Measurements from ENCODE around the gene AGMO.

Gene AGMO

DNA sequence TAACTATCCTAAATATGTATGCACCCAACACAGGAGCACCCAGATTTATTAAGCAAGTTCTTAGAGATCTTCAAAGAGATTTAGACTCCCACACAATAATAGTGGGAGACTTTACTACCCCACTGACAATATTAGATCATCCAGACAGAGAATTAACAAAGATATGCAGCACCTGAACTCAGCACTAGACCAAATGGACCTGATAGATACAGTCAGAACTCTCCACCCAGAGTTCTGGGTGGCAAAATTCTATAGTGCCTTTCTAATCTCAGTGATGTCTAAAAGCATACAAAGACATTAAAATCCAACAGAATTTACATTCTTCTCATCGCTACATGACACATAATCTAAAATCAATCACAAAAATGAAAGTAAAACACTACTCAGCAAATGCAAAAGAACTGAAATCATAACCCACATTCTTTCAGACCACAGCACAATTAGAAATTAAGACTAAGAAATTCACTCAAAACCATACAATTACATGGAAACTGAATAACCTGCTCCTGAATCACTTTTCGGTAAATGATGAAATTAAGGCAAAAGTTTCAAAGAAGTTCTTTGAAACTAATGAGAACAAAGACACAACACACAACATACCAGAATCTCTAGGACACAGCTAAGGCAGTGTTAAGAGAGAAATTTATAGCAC, 183.2 kb downstream of the AGMO start:
- no peak for DNase-seq

DNA sequence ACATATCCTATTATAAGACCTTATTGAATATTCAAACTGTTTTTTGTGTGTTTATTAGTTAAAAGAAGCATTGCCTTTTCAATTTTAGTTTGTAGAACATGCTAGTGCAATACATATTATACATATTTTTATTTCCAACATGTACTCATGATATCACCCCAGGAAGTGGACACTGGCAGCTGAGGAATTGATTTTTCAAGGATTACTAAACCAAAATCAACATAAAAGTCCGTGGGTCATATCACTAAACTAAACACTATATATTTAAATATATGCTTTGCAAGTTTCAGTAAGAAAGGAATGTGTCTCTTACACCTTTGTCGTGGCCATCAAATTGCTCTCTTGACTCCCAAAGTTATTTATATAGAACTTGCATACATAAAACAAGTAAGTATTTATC, 185.2 kb downstream of the AGMO start:
- DNase-seq = no peak

DNA sequence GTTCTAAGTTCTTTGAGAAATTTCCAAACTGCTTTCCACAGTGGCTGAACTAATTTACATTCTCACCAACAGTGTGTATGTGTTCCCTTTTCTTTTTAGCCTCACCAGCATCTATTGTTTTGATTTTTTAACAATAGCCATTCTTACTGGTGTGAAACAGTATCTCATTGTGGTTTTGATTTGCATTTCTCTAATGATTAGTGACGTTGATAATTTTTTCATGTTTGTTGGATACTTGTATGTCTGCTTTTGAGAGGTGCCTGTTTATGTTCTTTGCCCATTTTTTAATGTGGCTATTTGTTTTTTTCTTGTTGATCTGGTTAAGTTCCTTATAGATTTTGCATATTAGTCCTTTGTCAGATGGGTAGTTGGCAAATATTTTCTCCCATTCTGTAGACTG, 191.4 kb downstream of the AGMO start:
- DNase-seq = no peak

DNA sequence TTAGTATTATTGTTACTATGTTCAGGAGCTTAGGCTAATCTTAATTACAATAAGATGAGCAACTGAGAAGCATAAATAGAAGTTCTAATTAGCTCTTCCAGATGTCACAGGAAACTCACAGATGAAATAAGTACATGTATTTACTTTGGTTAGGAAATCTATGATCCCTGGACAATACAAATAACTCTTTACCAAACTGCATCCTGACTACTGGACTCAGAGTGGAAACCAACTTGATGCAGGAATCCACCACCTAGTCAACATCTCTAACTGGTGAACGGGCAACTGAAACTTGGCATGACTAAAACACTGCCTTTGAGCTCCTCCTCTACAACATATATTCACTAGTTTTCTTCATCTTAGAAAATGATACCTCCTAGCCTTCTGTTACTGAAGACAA, 193.2 kb downstream of the AGMO start:
- DNase-seq = no peak

DNA sequence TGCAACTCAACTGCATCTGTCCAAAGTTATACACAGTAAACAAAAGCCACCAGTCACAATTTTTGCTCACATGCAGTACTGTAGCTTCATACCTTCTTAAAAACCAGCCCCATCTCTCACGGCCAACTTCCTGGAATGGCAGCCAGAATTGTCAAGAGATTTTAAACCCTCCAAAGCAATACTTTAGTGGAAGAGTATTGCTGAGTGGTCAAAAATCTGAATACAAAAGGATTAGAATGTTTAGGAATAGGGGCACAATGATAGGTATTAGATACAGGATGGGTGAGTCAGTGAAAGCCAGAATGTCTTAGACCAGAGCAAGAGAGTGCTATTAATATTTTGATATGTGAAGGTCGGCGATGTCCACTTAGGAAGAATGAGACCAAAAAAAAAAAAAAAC, 193.9 kb downstream of the AGMO start:
- no peak for DNase-seq

DNA sequence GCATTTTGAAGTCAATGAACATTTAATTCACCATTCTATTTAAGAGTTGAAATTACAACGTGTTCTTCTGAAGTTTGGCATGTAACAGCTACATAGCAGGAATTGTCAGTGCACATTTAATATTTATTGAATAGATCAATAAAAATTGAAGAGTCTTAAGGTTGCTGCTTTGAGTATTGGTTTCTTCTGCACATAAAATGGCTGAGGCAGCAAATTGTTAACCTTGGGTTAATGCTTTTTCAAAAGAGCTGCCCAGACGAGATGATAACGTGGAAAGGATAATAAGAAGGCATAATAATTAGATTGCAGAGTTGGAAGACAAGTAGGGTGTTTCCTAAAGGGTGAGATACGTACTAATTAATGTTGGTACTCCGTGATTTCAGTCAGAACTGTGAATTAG, 203.7 kb downstream of the AGMO start:
- DNase-seq = no peak

DNA sequence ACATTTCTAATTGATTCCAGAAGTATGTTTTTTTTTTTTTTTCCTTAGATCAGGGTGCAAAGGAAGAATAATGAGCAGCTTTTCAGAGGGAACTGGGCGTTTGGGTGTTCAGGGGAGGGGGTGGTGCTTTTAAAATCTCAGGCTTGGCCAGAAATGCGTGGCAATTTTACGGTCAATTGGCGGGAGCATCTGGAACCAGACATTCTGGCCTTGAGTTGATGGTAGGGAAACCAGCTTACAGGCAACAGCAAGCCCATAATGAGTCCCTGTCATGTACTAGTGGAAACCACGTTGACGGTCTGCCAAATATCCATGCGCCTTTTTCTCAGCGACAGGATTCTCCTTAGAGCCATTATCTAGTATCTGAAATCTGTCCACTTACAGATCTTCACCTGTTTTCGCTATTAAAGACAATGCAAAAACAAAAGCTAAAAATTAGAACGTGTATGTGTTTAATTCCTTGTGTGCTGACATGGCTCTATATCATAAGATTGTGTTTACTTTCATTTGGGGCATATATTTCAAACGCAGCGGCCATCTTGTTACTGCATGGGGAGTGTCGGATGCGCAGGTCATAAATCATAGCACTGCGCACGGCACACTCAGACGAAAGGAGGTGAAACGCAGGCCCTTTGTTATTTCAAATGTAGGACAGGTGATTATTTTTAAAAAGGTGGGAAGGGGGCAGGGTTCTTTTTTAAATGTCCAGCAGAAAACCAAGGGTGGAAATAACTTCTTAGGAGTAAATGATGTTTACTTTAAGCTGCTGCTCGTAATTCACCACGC, 209.2 kb downstream of the AGMO start:
- no peak for DNase-seq

DNA sequence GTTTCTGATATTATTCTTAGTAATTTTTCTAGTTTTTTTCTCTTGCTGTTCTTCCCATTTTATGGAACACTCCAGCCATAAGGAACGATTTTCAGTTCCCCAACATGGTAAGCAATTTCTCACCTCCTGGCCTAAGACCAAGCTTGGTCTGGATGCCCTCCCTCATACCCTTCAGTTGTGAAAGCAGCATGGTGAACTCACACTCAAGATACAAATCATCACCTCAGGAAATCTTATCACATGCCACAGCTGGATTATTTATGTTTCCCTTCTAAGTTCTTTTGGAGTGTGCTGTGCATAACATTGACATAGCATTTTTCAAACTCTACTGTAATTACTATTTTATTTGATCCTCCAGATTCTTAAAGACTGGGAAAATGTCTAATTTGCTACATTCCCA, 216.6 kb downstream of the AGMO start:
- no peak for DNase-seq

DNA sequence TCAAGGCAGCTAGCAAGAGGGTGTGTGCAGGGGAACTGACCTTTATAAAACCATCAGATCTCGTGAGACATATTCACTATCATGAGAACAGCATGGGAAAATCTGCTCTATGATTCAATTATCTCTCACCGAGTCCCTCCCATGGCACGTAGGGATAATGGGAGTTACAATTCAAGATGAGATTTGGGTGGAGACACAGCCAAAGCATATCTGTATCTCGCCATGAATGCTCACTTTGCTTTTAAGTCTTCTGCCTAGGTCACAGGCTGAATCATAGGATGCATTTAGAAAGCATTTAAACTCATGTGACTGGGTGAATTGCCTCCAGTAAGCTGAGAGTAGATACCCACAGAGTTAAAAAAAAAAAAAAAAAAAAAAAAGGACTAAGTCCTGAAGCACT, 220.0 kb downstream of the AGMO start:
- no peak for DNase-seq

DNA sequence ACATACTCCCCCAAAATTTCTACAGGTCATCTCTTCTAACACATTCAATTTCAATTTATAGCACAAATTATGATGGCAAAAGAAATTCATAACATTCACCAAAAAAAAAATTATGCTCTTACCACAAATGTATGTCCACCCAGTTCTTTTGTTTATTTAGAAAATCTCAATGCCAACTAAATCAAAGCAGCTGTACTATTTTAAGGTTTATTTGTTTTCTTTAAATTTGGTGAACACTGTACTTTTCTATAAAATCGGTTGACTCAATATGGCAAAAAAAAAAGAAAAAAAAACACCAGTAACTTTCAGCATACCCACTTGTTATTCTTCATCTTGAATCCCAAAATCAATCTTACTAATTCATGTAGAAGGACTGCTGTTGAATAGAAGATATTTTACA, 225.7 kb downstream of the AGMO start:
- no peak for DNase-seq

DNA sequence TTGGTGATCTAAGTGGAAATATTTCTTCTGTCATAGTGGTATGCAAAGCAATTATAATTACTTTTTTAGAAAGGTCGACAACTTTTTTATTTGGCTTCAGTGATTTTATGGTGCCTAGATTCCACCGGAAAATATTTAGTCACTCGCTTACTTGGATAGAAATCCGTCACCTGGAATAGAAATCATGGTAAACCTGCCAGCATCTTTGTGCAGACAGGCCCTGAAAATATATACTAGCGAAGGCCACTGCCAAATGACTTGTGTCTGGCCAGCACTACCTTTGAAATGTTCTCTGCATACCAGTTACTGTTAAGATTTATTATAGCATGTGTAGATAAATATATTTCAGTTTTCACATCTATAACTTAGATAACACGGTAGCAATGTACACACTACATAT, 226.4 kb downstream of the AGMO start:
- no peak for DNase-seq

DNA sequence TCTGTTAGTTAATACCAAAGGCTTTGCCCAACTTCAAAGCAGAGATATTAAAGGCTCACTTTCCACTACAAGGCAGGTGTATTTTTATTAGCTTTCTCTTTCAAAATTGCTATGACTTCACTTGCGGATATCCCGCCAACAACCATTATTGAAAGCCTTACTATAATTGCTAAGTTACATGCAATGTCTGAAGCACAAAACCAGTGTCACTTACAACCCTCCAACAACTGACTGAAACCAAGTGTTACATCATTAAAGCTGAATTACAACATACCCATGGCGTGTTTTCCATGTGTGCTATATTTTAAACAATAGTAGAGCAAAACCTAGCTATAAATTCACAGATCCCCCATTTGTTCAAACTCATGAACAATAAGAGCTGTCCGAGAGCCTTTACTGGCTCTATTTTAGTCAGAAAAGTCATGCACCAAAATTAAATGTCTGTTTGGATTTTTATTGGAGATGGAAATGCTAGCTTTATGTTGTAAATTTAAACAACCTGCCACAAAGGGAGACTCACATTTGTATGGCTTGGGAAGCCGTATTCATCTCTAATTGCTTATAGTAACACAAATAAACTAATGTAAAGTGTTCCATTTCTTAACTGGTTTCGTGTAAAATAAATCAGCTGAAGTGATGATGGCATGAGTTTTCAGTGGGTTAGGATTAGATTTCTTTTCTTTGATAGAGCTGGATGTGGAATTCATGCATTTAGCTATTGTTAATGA, 227.1 kb downstream of the AGMO start:
- no peak for DNase-seq

DNA sequence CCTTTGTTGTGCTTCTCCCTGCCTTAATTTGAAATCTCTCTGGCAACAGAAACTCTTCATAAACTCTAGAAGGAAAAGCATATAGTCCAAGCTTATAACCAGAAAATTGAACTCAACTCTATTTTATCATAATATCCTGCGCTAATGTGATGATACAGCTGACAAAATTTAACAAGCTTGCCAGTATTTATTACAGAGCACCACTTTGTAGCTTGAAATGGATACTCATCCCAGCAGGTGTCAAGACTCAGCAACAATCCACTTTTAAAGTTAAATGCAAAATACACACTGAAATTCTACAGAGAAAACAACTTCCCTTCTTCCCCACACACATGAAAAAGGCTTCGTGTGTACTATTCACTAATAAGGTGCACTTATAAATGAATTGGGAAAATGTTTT, 228.9 kb downstream of the AGMO start:
- DNase-seq = peak; percentile 42

DNA sequence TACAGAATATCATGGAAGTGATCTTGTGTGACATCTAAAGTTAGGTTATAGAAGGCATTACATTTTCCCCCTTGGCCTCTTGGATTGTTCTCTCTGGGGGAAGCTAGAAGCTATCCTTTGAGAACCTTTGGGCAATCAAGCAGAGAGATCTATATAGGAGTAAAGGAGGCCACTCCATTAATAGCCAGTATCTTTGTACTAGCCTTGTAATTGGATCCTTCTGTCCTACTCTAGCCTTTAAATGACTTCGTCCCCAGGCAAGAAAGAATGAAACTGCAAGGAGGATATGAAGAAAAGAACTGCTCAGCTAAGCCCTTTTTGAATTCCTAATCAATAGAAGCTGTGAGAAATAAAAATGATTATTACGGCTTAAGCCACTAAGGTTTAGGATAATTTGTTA, 230.9 kb downstream of the AGMO start:
- no peak for DNase-seq

DNA sequence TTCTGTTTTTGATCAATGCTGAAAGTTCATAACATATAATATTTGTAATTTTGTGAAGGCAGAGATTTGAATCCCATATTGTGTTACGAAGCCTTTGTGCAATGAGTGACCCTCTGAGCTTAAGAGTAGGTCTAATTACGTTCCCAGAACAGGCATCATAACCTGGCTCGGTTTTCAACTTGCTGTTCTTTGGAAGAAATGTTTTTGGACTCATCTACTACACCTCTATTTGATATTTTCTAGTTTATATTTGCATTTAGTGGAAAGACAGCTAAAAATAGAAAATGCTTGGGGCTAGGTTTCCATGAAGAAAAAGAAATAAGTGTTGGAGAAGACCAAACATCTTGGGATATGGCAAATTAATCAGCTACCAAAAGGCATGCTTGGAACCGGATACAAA, 234.8 kb downstream of the AGMO start:
- no peak for DNase-seq

DNA sequence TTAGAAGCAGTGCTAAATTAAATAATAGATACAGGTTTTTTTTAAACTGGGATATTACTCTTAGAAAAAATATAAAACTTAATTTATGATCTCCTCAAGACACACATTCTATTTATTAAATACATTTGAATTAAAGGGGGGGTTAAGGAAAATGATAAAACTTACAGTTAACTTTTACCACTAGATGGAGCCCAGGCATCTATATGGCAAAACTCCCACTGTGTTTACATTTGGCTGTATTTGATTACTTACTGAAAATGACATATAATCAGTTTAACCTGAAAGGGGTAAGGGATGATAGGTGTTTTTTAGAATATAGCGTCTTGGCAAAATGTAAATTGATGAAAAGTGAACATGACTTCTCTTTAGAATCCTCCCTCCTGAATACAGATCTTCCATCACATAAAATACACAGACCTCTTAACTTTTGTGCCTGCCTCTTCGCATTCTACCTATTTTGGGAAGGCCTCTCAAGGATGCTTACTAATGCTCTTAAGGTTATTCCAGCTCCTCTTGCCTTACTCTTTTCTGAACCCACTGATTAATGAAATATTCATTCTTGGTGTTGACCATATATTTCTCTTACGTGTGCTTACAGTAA, 235.7 kb downstream of the AGMO start:
- DNase-seq = peak; percentile 6

DNA sequence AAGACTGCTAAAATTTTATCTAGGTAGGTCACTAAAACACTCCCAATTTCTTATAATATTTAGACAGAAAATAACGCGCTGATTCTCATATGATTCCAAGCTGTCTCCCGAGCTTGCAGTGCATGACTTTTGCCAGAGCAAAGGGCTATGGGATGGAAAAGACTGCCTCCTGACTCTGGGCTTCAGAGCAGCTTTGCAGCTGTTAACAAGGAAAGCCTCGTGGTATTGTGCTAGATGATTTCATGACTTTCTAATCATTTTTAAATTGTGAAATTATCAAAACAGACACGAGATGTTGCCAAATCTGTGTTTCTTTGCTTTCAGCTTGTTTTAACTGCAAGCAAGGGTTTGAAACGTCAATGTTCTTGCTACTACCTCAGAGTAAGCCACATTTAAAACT, 238.3 kb downstream of the AGMO start:
- no peak for DNase-seq

DNA sequence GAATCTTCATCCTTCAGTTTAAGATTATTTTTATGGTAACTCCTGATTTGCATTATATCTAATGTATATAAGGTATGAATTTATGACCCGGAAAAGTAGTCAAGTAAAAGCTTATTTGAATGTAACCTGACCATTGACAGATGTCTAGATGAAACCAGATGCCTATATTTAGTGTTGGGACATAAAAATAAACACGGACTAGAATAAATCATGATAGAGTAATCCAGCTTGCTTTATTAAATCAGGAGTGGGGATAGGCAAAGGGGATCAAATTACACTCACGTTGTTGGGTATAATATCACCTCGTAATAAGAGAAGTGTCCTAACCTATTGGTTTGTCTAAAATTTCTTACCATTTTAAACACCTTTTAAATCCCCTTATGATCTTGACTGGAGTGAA, 244.6 kb downstream of the AGMO start:
- DNase-seq = no peak

DNA sequence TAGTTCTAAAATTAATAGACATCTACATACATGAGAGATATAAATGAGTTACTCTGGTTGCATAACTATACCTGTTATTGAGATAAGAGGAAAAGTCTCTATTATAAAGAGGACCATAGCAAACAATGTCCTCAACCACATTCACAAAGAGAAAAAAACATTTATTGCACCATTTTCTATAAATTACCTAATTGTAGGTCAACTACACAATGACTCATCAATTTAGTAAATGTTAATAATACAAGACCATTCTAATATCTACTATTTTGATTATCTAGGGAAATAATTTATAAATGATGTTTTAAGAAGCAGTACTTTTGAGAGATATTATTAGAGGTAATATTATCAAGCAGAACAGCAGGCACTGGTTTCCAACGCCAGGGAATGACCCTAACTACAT, 246.1 kb downstream of the AGMO start:
- no peak for DNase-seq

DNA sequence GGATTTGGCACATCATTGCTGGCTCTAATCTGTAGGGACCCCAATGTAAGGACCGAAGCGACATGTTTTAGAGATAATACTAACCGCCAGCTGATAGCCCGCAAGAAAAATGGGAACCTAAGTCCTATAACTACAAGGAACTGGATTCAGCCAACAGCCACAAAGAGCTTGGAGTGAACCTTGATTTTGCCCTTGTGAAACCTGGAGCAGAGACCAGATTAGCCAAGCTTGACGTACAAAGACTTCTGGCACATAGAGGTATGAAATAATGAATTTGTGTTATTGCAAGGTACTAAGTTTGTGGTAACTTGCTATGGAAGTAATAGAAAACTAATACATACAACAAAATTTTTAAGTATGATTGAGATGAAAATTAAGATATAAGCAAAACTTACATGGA, 246.9 kb downstream of the AGMO start:
- DNase-seq = no peak

DNA sequence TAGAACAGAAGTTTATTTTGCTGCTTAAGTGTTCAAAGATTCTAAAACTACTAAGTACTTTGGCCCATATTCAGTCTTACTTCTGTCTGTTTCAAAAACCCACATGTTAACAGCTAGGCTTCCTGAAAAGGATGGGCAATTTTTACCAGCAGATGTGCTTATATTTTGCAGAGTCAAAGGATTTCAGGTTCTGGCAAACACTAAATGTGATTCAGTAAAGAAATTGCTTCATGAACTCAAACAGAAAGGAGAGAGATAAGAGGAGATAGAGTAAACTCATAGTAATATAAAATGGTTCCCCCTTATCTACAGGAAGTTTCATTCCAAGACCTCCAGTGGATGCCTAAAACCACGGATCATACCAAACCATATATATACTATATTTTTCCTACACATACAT, 248.5 kb downstream of the AGMO start:
- no peak for DNase-seq

DNA sequence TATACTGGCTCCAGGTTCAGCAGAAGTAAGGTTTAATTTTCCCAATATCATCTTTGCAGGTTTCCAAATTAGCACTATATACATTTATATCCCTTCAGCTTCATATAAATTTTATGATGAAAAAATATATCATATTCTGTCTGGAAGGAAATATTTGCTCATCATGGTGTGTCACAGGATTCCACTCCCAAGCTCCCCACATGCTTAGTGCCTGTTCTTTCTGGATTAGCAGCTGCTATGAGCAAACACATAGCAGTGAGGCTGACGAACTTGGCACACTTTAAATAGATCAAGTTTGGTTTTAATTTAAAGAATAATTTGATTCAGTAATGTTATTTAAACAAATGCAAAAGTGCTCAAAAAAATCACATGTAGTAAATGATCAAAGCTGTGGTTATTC, 251.9 kb downstream of the AGMO start:
- DNase-seq = no peak

DNA sequence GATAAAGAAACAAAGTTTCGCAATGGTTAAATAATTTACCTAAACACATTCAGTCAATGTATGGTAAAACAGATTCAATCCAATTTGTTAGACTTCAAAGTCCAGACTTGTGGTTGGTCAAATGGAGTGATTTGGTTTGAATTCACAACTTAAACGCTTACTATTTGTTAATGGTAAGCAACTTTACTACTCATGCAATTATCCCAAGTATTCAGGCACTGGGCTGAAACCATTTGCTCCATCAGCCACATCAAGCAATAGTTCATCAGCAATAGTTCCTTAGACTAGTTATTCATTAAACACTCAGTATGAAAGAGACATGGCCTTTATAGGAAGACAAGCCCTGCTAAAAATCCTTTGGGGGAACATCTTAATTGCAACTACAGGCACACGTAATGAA, 253.0 kb downstream of the AGMO start:
- DNase-seq = no peak

DNA sequence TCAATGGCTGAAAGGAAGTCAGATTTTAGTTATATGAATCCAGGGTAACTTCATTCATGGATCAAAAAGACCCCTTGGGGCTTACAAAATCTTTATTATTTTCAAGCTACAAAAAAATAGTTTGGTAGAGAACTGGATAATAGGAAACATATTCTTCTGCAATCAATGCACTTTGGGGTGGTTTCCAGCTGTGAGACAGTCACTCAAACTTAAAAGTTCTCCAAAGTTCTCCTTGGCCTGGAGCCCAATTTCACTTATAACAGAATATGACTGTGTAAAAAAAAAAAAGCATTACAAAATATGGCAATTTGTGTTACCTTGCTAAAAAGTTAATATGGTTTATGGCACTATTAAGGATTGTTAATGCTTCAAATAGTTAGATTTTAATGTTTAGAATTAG, 255.5 kb downstream of the AGMO start:
- DNase-seq = no peak
